Raji (cell line): ENCODE measurements around the gene ARRDC2.

ENCODE experiments used
- POLR2A ChIP-seq: IDR thresholded peaks from 2 replicates; pipeline ENCODE4 v1.6.1; 2011; ENCODE audit warnings: low read depth, low read length, control low read depth; ENCODE audit not compliant: insufficient read depth

Gene ARRDC2

DNA sequence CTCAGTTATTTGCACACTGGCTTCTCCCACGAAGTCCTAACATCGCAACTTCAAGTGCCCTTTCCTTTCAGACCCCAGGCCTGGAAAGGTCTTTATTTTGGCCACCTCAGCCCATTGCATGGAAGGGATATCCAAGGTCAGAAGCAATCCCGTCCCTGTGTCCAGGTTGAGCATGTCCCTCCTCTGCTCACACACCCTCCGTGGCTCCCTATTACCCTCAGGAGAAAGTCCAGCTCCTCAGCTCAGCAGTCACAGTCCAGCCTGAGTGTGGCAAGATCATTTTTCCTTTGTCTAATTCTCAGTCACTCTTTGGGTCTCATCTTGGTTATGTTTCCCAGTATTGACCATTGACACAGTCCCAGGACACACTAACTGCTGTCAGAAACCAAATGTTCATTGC lies 19.2 kb downstream of the ARRDC2 start:
- TF ChIP-seq POLR2A = no peak

DNA sequence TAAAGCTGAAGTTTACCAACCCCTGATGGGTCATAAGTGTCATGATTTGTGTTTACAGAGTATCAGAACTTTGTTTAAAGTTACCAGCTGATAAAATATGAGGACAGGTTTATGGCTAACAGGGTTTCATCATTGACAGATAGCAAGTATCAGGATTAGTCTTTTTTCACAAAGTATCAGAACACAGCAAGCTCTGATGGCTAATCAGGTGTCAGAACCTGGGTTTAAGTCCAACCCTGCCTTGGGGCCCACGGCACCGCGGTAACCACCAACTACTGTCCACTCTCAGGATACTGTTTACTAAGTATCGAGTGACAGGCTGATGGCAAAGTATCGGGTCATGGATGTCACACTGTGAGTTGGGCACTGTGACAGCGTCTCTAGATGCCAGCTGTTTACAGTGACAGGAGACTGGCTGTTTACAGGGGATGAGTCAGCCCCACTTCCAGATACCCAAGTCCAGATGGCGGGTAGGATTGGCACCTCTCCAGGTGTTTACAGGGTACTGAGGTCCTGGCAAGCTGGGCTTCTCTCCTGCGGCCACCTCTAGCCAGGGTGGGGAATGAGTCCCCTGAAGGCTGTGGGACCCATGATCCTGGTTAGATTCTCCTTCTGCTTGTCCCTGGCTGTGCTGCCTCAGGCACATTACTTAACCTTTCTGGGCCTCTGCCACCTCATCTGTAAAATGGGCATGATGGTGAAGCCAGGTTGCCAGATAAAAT lies 21.8 kb downstream of the ARRDC2 start:
- no peak for TF ChIP-seq POLR2A

DNA sequence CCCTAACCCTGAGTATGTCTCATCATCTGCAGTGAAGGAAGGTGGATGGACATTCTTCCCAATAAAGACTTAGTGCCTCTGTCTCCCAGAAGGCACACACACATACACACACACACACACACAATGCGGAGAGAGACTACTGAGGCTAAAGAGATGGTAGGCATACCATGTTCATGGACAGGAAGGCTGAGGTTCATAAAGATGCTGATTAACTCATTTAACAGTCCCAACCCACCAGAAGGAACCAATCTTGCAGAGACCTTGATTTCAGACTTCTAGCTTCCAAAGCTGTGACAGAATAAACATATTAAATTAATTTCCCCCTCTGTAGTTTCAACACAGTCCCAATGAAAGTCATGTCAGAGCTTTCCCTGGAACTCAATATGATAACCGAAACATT lies 33.1 kb downstream of the ARRDC2 start:
- TF ChIP-seq POLR2A = no peak

DNA sequence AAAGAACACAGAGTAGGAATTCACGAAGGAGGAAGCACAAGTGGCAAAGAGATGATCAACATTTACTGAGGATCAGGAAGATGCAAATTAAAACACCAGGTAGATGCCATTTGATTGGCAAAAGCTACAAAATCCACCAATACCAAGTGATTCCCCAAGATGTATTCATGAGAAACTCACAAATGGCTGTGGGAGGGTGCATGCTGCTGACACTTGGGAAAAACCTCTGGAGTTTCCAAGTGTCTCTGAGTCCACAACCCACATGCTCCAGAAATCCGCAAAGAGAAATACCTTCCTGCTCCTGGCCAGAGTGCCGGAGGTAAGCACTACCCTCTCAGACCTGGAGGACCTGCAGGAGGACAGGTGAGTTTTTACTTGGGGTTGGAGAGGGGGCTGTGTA lies 35.7 kb downstream of the ARRDC2 start:
- TF ChIP-seq POLR2A = no peak

DNA sequence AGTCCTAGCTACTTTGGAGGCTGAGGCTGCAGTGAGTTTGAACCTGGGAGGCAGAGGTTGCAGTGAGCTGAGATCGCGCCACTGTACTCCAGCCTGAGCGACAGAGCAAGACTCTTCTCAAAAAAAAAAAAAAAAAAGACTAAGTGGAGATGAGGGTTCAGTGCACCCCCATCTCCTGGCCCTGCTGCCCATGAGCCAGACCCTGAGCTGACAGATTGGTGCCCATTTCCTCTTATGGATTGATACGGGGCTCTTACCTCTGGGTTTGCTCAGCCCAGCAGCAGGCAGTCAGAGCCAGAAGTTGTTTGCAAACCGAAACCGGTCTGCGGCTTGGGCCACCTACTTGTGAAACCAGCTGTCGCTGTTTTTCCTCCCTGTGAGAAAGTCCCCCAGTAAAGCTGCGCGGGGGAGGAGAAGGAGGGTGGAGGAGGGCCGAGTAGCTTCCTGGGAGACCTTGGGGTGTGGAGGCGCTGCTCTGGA lies 36.9 kb downstream of the ARRDC2 start:
- TF ChIP-seq POLR2A = no peak

DNA sequence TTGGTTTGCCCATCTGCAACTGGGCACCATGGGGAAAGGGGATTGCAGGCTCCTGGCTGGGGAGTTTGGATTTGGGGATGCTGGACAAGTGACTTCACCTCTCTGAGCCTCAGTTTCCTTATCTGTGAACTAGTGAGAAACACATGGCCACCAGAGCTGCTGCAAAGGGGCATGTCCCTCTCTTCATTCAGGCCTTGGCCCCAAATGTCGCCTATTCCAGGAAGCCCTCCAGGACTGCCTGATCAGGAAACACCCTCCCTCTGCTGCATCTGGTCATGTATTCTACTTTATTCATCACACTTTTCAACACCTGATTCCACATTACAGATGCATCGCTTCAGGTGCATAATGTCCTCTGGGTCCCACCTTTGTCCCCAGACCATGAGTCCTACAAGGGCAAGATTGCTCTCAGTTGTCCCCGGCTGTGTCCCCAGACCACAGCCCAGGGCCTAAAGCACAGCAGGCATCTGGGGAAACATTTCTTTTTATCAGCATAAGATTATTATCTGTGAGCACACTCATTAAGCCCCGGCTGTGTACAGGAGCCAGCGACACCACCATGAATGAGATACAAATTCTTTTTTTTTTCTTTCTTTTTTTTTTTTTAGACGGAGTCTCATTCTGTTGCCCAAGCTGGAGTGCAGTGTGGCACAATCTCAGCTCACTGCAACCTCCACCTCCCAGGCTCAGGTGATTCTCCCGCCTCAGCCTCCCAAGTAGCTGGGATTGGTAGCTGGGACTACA lies 37.5 kb downstream of the ARRDC2 start:
- no peak for TF ChIP-seq POLR2A

DNA sequence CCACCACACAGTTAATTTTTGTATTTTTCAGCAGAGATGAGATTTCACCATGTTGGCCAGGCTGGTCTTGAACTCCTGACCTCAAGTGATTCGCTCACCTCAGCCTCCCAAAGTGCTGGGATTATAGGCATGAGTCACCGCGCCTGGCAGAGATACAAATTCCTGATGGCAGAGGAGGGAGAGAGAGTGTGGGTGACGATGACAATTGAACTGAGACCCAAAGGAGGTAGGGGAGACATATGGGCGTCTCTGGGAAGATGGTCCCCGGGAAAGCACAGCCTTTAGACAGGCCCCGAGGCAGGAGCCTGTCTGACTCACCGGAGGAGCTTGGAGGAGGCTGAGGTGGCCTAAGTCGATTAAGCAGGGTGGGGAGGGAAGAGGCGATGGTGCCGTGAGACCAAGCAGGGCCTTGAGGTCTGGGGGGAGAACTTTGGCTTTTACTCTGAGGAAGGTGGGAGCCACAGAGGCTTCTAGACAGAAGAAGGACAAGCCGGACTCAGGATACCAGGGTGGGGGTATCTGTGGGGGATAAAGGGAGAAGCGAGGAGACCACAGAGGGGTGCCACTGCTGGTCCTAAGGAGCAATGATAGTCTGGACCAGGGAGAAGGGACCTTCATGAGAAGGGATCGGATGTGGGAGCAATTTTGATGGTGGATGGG lies 38.2 kb downstream of the ARRDC2 start:
- TF ChIP-seq POLR2A = no peak

DNA sequence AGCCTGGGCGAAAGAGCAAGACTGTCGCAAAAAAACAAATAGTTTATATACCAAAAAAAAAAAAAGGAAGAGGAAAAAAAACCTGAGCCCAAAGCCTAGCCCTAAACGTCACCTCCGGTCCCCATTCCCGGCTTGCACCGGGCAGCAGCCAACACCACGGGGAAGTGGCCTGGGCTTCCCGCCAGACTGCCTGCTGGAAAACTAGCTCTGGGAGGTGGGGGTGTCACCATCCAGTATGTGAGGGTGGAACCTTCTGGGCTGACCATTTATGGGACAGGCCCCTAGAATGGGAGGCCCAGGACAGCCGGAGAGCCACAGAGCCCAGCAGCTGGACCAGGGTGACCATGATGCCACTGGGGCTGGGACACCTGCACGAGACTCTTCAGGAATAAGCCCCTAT lies 41.4 kb downstream of the ARRDC2 start:
- no peak for TF ChIP-seq POLR2A

DNA sequence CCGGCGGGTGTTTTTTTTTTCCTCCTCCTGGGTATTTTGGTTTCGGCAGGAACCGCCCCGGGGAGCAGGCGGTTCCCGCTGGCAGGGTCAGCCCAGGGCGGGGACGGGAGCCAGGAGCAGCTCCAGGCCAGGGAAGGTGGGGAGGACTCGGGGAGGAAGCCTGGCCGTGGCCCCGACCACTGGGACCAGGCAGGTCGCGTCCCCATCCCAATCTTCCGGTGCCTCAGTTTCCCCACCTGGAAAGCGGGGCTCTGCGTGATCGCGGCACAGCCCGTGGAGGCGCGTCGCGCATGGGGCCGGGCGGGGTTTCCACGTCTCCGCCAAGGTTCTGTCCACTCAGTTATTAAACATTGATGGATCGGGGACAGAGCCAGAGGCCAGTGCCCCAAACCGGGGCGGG lies 43.9 kb downstream of the ARRDC2 start:
- no peak for TF ChIP-seq POLR2A

DNA sequence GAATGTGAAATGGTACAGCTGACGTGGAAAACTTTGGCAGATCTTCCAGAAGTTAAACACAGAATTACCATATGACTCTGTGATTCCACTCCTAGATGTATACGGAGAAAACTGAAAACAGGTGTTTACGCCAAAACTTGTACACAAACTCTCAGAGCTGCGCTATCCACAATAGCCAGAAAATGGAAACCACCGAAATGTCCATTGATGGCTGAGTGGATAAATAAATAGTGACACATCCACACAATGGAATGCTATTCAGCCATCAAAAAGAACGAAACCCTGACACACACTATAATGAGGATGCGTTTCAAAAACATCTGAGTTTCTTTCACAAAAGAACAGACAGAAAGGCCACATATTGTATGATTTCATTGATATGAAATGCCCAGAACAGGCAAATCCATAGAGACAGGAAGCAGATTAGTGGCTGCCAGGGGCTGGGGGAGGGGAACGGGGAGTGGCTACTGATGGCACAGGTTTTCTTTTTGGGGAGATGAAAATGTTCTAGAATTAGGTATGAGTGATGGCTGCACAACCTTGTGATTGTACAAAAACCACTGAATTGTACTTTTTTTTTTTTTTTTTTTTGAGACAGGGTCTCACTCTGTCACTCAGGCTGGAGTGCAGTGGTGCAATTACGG lies 45.7 kb downstream of the ARRDC2 start:
- no peak for TF ChIP-seq POLR2A

DNA sequence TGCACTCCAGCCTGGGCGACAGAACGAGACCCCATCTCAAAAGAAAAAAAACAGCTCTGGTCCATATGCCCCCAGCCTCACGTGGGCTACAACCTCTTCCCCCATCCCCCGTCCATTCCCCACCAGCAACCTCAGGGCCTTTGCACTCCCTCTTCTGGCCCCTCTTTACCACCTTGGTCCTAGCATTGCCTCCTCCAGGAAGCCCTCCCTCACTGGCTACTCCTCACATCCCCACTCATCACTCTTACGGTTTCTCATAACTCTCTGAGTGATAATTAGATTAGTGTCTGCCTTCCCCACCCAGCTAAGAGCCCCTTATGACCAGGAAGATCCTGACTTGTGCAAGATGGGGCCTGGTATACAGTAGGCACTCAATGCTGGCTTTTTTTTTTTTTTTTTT lies 48.0 kb downstream of the ARRDC2 start:
- no peak for TF ChIP-seq POLR2A

DNA sequence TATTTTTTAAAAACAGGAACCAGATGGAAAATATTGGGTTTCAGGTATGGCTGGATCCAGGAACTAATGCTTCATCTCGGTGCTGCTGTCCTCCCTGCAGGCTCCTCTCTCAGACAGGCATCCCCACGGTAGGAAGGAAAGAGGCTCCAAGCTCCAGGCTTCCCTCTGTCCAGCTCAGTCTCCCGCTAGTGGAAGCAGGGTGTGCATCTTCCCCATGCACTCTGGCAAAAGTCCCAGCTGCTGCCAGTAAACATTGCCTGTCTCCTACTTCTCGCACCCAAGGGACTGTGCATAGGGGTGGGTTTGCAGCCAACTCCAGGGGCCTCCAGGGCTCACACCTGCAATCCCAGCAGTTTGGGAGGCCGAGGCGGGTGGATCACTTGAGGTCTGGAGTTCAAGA lies 49.6 kb downstream of the ARRDC2 start:
- TF ChIP-seq POLR2A = no peak

DNA sequence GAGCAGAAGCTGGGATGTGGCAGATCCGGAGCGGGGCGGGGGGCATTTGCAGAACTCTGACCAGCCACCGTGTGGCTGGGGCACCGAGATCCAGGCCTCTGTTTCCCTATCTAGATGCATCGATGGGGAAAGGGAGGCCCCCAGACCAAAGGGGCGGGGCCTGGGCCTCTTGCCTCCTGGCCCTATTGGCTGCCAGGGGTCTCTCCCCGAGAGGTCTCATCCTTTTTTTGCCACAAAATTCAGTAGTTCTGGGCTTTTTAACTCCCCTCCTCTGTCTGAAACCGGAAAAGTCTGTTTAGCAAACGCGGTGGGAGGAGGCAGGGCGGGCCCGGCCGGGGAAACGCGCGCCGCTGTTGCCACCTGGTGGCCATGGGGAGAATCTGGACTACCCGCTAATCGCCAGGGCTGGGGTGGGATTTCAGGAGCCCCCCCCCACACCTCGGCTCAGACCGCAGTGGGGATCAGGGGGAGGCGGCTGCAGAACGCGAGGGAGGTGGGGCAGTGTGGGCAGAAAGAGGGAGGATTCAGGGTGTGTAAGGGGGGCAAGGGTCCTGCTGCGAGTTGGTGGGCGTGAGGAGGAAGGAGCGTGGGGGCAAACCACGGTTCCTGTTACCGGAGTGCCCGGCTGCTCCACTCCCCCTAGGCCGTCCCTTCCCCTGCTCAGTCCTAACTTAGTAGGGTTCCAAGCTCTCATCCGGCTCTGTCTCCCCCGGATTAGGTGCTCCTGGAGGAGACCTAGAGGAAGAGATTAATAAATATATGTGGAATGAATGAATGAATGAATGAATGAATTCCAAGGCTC lies 50.4 kb downstream of the ARRDC2 start:
- TF ChIP-seq POLR2A = no peak

DNA sequence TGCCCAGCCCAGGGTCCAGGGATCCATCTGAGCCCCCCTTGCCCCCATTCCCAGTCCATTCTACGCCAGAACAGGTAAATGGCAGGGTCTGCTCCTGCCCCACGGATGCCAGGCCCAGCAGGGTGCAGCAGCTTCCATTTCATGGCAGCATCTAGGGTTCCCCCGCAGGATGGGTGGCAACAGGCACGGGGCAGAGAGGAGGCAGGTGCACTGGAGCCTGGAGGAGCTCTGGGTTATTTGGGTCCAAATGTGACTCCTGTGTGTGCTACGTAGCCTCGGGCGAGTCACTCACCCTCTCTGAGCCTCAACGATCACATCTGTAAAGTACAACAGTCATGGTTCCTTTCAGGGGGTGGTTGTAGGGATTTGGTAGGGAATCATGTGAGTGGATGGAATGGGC lies 51.3 kb downstream of the ARRDC2 start:
- TF ChIP-seq POLR2A = no peak

DNA sequence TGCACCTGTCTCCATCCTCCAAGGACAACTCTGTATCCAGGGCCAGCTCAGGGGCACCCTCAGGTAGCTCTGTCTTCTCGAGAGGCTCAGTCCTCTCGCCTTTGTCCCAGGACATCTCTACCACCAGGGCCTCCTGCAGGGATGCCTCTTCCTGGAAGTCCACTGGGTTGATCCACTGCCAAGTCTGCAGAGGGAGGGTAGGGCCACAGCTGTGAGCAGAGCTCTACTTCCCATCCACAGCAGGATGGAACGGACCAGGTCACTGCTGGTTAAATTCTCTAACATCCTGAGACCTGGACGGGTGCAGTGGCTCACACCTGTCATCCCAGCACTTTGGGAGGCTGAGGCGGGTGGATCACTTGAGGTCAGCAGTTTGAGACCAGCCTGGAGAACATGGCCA lies 51.9 kb downstream of the ARRDC2 start:
- no peak for TF ChIP-seq POLR2A
